Measurements from ENCODE around the gene MICAL3.

The MICAL3 gene

DNA sequence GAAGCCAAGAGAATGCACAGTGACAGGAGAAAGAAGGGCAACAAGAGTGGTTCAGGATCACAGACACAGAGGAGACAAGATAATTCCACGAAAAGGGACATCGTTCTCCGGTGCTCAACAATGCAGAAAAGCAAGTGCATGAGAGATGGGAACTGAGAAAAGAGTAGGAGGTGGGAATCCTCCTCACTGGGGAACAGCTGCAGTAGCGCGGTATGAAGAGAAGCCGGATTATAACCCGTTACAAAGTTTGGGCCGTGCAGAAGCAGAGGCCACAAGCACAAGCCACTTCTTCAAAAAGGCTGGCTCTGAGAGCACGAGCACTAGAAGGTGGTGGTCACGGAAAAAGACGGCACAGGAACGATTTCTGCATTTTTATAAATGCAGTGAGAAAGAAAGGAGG is 135.9 kb downstream of the MICAL3 start:
- no peak for DNase-seq (ENCODE audit: extremely low read depth, low read depth)
- no peak overlapping the region for H3K4me3 ChIP-seq (replicated peaks; ENCODE audit: low read depth, low read length)
- no peak for TF ChIP-seq CTCF (IDR thresholded peaks at IDR 0.05; ENCODE audit: low read depth, low read length, missing control alignments)

DNA sequence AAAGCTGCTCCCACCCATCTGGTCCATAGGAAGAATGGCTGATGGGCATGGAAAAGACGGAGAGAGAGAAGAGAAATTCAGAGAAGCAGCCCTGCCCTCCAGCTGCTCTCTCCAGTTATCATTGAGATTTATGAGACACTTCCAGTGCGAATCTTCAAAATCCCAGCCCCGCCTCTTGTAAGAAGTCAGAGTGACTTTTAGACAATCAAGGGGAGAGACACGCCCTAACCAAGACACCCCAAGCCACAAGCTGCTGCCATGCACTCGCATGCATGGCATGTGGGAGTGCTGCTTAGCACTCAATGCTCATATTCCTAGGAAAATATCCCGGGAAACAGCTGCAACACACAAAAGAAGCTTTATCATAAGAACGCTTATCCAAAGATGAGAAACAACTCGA is 139.5 kb downstream of the MICAL3 start:
- no peak overlapping the region for H3K4me3 ChIP-seq (replicated peaks; ENCODE audit: low read depth, low read length)
- no peak for TF ChIP-seq CTCF (IDR thresholded peaks at IDR 0.05; ENCODE audit: low read depth, low read length, missing control alignments)
- DNase-seq (ENCODE audit: extremely low read depth, low read depth) = no peak

DNA sequence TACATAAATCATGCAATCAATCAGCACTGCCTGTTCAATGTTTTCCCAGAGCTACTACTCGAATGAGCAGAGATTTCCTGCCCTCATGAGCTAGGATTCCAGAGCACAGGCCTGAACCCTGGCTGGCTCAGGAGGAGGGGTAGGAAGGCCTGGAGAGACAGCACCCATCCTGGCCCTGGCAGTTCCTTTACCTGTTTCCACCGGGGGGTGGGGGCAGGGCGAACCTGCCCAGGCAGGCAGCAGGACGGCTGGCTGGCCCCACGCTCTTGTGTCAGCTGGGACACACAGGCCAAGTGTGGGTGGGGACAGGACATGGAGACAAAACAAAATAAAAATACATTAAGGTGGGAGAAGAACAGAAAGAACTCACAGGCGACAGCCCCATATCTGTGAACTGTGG is 140.3 kb downstream of the MICAL3 start:
- no peak for DNase-seq (ENCODE audit: extremely low read depth, low read depth)
- no peak overlapping the region for H3K4me3 ChIP-seq (replicated peaks; ENCODE audit: low read depth, low read length)
- no peak for TF ChIP-seq CTCF (IDR thresholded peaks at IDR 0.05; ENCODE audit: low read depth, low read length, missing control alignments)

DNA sequence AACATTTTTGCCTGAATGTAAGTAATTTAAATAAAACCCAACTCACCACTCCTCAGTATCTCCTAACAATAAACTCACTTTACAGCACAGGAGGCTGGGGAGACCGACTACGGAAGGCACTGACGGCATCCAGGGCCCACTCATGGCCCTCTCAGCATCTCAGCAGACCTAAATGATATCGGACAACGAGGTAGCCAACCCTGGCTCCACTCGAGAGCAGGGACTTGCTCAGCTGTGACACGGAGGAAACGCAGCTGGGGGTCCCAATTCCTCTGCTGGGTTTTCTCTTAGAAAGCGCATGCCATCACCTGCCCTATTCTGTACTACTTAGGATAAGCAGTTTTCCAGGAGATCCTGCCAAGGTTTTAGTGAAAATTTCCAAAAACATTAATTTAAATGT is 141.0 kb downstream of the MICAL3 start:
- TF ChIP-seq CTCF (IDR thresholded peaks at IDR 0.05; ENCODE audit: low read depth, low read length, missing control alignments) = no peak
- no peak for DNase-seq (ENCODE audit: extremely low read depth, low read depth)
- no peak overlapping the region for H3K4me3 ChIP-seq (replicated peaks; ENCODE audit: low read depth, low read length)

DNA sequence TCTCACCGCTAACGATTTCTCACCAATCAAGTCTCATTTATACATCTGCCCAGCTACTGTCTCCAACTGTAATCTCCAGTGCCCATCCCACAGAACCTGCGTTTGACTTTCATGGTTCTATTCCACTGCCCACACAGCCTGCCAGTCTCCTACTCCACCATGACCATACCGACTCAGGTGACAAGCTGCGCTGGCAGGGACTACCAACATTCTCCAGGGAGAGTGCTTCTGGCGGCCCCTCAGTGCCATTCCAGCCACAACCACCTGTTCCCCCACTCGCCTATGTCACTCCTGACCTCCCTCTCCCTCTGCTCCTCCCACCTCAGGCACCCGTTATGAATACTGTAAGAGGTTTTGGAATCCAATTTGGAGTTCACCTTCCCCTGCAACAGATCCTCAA is 141.6 kb downstream of the MICAL3 start:
- no peak for DNase-seq (ENCODE audit: extremely low read depth, low read depth)
- no peak overlapping the region for H3K4me3 ChIP-seq (replicated peaks; ENCODE audit: low read depth, low read length)
- TF ChIP-seq CTCF (IDR thresholded peaks at IDR 0.05; ENCODE audit: low read depth, low read length, missing control alignments) = no peak

GRCh38 chr22:17882162-17882561 is 142.2 kb downstream of the MICAL3 start:
- DNase-seq (ENCODE audit: extremely low read depth, low read depth) = no peak
- no peak for TF ChIP-seq CTCF (IDR thresholded peaks at IDR 0.05; ENCODE audit: low read depth, low read length, missing control alignments)
- H3K4me3 ChIP-seq (replicated peaks; ENCODE audit: low read depth, low read length) = no peak overlapping the region

DNA sequence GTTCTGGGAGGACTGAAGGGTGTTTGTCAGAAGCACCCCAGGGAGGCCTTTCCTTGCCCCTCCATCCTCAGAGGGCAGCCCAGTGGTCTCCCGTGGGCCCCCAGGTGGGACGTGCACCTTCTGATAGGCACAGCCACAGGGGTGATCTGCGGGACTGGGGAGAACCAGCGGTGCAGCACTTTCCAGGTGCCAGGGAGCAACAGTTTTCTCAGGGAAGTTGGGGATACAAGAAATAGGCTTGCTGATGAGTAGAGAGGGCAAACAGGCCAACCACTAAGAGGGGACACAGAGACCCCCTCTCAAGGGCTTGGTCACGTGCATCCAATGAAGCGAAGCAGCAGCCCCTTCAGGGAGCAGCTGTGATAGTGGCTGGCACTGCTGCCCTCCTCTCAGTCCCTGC is 143.0 kb downstream of the MICAL3 start:
- H3K4me3 ChIP-seq (replicated peaks; ENCODE audit: low read depth, low read length) = no peak overlapping the region
- TF ChIP-seq CTCF (IDR thresholded peaks at IDR 0.05; ENCODE audit: low read depth, low read length, missing control alignments) = no peak
- DNase-seq (ENCODE audit: extremely low read depth, low read depth) = no peak

Data from HFF-Myc (cell line).